DMS153 treated with DMSO at 0.1 percent for 48 hours (cell line): ENCODE measurements around the gene ADAMTS2.
"Not testable (repeated sequence)": the region's sequence is repeated elsewhere in the genome, so short reads cannot be mapped to it uniquely, and the experiment has no call there.

Source experiments
- DNase-seq: peaks from one replicate; lab custom pipeline; 2025; ENCODE audit not compliant: unreplicated experiment; lab: John Stamatoyannopoulos, UW

Gene ADAMTS2

GRCh38 chr5:179219661-179220620 lies 125.3 kb downstream of the ADAMTS2 start:
- no peak for DNase-seq

DNA sequence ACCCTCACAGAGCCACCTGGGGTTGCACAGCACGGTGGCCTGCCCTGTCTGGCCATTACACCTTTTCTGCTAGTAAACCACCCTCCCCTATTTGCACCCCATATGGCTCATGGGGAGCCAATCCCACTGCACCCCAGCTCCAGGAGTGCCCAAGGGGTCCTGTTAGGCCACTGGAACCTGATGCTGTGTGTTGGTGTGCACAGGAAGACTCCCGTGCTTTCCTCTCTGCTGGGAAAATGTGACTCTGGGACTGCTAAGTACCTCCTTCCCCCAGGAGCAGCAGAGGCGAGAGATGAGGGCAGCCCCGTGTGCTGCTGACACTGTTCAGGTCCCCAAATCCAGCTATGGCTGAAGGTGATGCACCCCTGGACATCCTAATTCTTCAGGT lies 126.3 kb downstream of the ADAMTS2 start:
- no peak for DNase-seq

- no peak for DNase-seq
Measured at GRCh38 chr5:179217956-179218942, 127.0 kb downstream of the ADAMTS2 start.

DNA sequence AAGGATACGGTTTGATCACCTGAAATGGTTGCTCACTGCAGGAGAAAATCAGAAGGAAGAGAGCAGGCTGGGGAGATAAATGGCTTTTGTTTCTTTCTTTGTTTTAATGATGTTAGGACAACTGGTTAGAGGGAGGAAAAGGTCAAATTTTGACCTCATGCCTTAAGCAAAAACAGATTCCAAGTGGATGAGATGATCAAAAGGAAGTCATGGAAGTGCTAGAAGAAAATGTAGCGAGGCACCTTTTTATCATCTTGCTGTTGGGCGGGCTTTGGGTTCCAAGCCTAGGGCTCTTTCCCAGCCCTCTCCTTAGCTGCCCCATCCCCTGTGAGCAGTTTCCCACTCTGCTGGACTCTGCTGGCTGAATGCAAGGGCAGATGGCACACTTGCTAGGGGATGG lies 127.9 kb downstream of the ADAMTS2 start:
- no peak for DNase-seq

GRCh38 chr5:179216381-179216780 lies 128.9 kb downstream of the ADAMTS2 start:
- DNase-seq: not testable (repeated sequence)

- DNase-seq: no peak
Measured at GRCh38 chr5:179215576-179215975, 129.7 kb downstream of the ADAMTS2 start.

GRCh38 chr5:179214678-179215077 lies 130.6 kb downstream of the ADAMTS2 start:
- no peak for DNase-seq

DNA sequence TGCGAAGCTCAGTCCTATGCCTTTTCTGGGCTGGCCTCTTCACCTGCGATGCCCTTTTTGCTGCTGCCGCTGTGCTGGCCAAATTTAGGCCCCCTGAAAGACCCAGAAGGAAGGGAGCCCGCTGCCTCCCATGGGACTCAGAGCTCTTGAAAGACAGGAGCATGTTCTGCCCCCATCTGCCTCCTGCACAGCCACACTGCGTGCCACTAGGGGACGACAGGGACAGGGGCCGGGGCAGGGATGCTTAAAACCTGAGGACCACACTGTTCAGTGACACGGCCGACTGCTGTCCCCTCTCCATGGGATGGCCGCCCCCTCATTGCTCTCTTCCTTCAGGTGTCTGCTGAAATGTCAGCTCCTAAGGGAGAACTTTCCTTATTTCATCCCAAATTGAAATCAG lies 132.4 kb downstream of the ADAMTS2 start:
- no peak for DNase-seq

- DNase-seq: no peak
Measured at GRCh38 chr5:179211631-179212030, 133.6 kb downstream of the ADAMTS2 start.

GRCh38 chr5:179211068-179211467 lies 134.2 kb downstream of the ADAMTS2 start:
- no peak for DNase-seq

- no peak for DNase-seq
Measured at GRCh38 chr5:179210478-179210877, 134.8 kb downstream of the ADAMTS2 start.

- no peak for DNase-seq
Measured at GRCh38 chr5:179209359-179210150, 135.7 kb downstream of the ADAMTS2 start.

- DNase-seq: no peak
Measured at GRCh38 chr5:179208706-179209358, 136.4 kb downstream of the ADAMTS2 start.

GRCh38 chr5:179207920-179208705 lies 137.1 kb downstream of the ADAMTS2 start:
- no peak for DNase-seq

DNA sequence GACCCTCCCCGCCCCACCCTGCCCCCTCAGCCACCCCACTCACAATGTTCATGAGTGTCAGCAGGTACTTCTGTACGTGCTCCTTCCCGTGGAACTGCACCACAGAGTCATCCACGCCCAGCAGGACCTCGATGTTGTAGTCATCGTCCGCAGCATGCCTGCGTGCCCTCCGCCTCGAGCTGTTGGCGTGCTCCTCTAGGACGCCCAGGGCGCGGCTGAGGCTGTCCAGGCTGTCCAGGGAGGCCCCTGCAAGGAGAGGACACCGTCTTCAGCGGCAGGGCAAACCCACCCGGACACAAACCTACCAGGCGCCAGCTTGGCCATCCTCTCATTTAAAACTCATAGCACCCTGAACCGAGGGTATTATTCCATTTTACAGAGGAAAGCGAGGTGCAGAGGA lies 137.8 kb downstream of the ADAMTS2 start:
- no peak for DNase-seq

GRCh38 chr5:179206366-179206765 lies 138.9 kb downstream of the ADAMTS2 start:
- DNase-seq: no peak

DNA sequence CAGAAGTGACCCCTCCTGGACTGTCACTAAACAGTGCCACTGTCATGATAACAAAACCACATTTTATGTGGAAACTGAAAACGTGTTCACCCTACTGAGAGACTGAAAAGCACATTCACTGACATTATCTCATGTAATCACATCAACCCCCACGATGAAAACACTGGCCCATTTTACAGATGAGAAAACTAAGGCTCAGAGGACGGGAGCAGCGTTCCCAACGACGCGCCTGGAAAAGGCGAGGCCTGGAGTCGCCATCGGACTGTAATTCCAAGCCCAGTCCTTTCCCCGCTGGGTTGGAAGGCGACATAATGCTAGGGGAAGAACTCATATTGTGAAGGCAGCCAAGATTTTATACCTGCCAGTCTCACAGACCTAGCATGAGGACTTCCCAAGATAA lies 140.0 kb downstream of the ADAMTS2 start:
- DNase-seq: no peak

DNA sequence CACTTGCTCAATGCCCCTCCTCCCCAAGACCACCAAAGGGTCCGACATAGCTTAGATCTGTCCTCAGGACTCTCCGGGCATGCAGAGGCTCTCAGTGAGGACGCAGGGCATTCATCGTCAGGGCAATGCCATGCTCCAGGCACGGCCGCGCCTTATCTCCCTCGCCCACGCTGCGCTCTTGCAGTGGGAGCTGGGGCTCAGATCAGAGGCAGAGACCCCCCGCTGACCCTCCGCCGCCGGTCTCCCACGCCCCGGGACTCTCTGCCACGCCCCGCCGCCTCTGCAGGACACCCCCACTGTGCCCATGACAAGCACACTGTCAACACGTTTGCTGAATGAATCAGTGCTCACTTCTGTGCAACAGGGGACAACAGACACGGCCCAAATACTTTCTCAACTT lies 140.7 kb downstream of the ADAMTS2 start:
- no peak for DNase-seq

DNA sequence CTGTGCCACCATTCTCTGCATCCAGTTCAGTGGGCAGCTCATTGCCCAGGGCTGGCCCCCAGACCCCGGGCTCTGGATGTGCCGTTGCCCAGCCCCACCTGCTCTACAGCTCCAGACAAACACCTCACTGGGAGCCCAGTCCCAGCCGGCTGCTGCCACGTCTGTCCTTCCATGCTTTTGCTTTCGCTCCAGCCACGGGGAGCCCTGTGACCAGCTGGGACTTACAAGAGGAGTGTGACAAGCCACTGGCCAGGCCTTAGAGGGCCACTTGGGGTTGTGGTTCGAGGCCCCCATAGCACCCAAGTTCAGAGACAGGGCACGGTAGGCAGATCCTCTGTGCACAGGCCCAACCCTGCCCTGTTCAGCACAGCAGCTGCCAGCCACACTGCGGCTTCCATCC lies 142.0 kb downstream of the ADAMTS2 start:
- no peak for DNase-seq

GRCh38 chr5:179201986-179202385 lies 143.3 kb downstream of the ADAMTS2 start:
- no peak for DNase-seq
